Astrocyte (in vitro differentiated cells and primary cell): ENCODE data around the gene SHB. TPM values are rescaled to one million over a fixed set of nuclear protein-coding genes. Genes with fewer than 3 reads are reported as not detected.
A peak's percentile ranks its signal among the peaks of the same experiment; 100 is the strongest.

Source experiments
- DNase-seq: peaks from one replicate; pipeline ENCODE4 v3.0.0-alpha.2; 2010; ENCODE audit warnings: low read depth
- FAIRE-seq: peaks from 2 replicates; lab custom pipeline; 2011; peaks lifted over from hg19 to GRCh38; lab: Jason Lieb, UNC
- H2AFZ ChIP-seq: 2 replicates; pipeline ENCODE4 v1.6.0; 2012; ENCODE audit warnings: low read depth, low read length, inconsistent platforms
- H3K27ac ChIP-seq: 2 replicates; pipeline ENCODE4 v1.5.1; 2011; ENCODE audit warnings: low read depth, low read length, inconsistent platforms
- H3K27me3 ChIP-seq: 2 replicates; pipeline ENCODE4 v1.6.0; 2011; ENCODE audit warnings: low read length, inconsistent platforms; ENCODE audit not compliant: insufficient read depth
- H3K36me3 ChIP-seq: 2 replicates; pipeline ENCODE4 v1.5.1; 2011; ENCODE audit warnings: low read length, inconsistent platforms; ENCODE audit not compliant: insufficient read depth
- H3K4me1 ChIP-seq: 2 replicates; pipeline ENCODE4 v1.5.1; 2011; ENCODE audit warnings: low read length, inconsistent platforms; ENCODE audit not compliant: insufficient read depth
- H3K4me2 ChIP-seq: 2 replicates; pipeline ENCODE4 v1.6.0; 2012; ENCODE audit warnings: low read length, inconsistent platforms
- H3K4me3 ChIP-seq: 2 replicates; pipeline ENCODE4 v1.5.1; 2011; ENCODE audit warnings: low read depth, mild to moderate bottlenecking, low read length, inconsistent platforms; ENCODE audit not compliant: insufficient read depth
- H3K79me2 ChIP-seq: 2 replicates; pipeline ENCODE4 v1.6.0; 2012; ENCODE audit warnings: mild to moderate bottlenecking, low read length, inconsistent platforms; ENCODE audit not compliant: insufficient read depth
- H3K9ac ChIP-seq: 2 replicates; pipeline ENCODE4 v1.6.0; 2012; ENCODE audit warnings: mild to moderate bottlenecking, low read length, inconsistent platforms
- H3K9me3 ChIP-seq: 2 replicates; pipeline ENCODE4 v1.5.1; 2012; ENCODE audit warnings: low read depth, mild to moderate bottlenecking, low read length, inconsistent platforms; ENCODE audit not compliant: insufficient read depth
- H4K20me1 ChIP-seq: 2 replicates; pipeline ENCODE4 v1.6.0; 2012; ENCODE audit warnings: low read length, inconsistent platforms; ENCODE audit not compliant: insufficient read depth
- H3K27ac Mint-ChIP-seq: one replicate; pipeline ENCODE4 v1.8.0; 2021; ENCODE audit warnings: mild to moderate bottlenecking, mixed read lengths; ENCODE audit not compliant: unreplicated experiment
- H3K27me3 Mint-ChIP-seq: one replicate; pipeline ENCODE4 v1.8.0; 2021; ENCODE audit warnings: low read depth, mixed read lengths; ENCODE audit not compliant: unreplicated experiment
- H3K36me3 Mint-ChIP-seq: one replicate; pipeline ENCODE4 v1.8.0; 2021; ENCODE audit warnings: low read depth, mixed read lengths; ENCODE audit not compliant: unreplicated experiment
- H3K4me1 Mint-ChIP-seq: one replicate; pipeline ENCODE4 v1.8.0; 2021; ENCODE audit warnings: low read depth, mixed read lengths; ENCODE audit not compliant: unreplicated experiment
- H3K4me3 Mint-ChIP-seq: one replicate; pipeline ENCODE4 v1.8.0; 2021; ENCODE audit warnings: mild to moderate bottlenecking, moderate library complexity, mixed read lengths; ENCODE audit not compliant: unreplicated experiment
- H3K9me3 Mint-ChIP-seq: one replicate; pipeline ENCODE4 v1.8.0; 2021; ENCODE audit warnings: mild to moderate bottlenecking, mixed read lengths; ENCODE audit not compliant: unreplicated experiment
- EZH2 ChIP-seq: IDR thresholded peaks from 2 replicates; pipeline ENCODE4 v1.6.1; 2012; ENCODE audit warnings: mild to moderate bottlenecking, low read length, inconsistent platforms; ENCODE audit not compliant: insufficient read depth
- total RNA-seq: library from RNA; stranded (reverse); gene quantifications from 2 replicates; pipeline ENCODE4 v1.2.1, GENCODE V29; 2021
- TF ChIP-seq, protein P1 (sequence below): IDR thresholded peaks from 2 replicates; pipeline ENCODE4 v1.5.1; 2011; ENCODE audit warnings: low read depth, mild to moderate bottlenecking, inconsistent platforms, low read length, moderate library complexity; ENCODE audit not compliant: insufficient read depth

The SHB gene
- total RNA-seq, 1 donor from 2014 or later: 53.4 TPM

DNA sequence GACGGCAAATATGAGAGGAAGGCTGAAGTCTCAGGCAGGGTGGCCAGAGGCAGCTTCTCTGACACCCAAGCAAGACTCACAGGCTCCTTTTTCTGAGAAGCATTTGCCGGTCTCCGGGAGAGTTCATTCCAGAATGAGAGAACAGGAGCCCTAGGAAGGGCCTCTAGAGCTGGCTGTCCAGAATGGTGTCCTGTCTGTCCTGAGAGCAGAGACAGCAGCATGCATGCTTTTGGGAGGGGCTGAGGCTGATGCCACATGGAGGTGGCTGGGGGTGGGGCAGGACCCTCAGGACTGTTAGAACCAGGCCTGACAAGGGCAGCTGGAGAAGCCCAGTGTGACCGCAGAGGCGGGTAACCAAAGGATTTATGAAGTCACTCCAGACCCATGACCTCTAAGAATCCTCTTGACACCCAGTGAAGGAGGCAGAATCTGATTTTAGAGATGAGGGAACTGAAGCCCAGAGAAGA, 60.0 kb downstream of the SHB start:
- no peak for TF ChIP-seq EZH2
- TF ChIP-seq, protein P1, sequence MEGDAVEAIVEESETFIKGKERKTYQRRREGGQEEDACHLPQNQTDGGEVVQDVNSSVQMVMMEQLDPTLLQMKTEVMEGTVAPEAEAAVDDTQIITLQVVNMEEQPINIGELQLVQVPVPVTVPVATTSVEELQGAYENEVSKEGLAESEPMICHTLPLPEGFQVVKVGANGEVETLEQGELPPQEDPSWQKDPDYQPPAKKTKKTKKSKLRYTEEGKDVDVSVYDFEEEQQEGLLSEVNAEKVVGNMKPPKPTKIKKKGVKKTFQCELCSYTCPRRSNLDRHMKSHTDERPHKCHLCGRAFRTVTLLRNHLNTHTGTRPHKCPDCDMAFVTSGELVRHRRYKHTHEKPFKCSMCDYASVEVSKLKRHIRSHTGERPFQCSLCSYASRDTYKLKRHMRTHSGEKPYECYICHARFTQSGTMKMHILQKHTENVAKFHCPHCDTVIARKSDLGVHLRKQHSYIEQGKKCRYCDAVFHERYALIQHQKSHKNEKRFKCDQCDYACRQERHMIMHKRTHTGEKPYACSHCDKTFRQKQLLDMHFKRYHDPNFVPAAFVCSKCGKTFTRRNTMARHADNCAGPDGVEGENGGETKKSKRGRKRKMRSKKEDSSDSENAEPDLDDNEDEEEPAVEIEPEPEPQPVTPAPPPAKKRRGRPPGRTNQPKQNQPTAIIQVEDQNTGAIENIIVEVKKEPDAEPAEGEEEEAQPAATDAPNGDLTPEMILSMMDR: no peak
- H3K4me3 ChIP-seq: no peak overlapping the region
- no peak overlapping the region for H2AFZ ChIP-seq
- FAIRE-seq (no peak), DNase-seq (no peak)
- H3K9me3 ChIP-seq: no peaks in the 10 kb centered on the region
- Mint-ChIP-seq H3K4me3 (peak overlapping the region; percentile 23), H3K27me3 (no peaks in the 10 kb centered on the region), H3K36me3 (peaks cover 24% of the 10 kb centered on the region), H3K9me3 (no peaks in the 10 kb centered on the region), H3K4me1 (peaks cover 45% of the 10 kb centered on the region), H3K27ac (peak overlapping the region; percentile 99)
- H3K9ac ChIP-seq: peak overlapping the region; percentile 79
- H4K20me1 ChIP-seq: peaks cover 40% of the 10 kb centered on the region
- H3K4me1 ChIP-seq: peaks cover 52% of the 10 kb centered on the region
- H3K4me2 ChIP-seq: peak overlapping the region; percentile 72
- peaks cover 96% of the 10 kb centered on the region for H3K79me2 ChIP-seq
- H3K36me3 ChIP-seq: no peaks in the 10 kb centered on the region
- H3K27ac ChIP-seq: peak overlapping the region; percentile 95
- no peaks in the 10 kb centered on the region for H3K27me3 ChIP-seq

DNA sequence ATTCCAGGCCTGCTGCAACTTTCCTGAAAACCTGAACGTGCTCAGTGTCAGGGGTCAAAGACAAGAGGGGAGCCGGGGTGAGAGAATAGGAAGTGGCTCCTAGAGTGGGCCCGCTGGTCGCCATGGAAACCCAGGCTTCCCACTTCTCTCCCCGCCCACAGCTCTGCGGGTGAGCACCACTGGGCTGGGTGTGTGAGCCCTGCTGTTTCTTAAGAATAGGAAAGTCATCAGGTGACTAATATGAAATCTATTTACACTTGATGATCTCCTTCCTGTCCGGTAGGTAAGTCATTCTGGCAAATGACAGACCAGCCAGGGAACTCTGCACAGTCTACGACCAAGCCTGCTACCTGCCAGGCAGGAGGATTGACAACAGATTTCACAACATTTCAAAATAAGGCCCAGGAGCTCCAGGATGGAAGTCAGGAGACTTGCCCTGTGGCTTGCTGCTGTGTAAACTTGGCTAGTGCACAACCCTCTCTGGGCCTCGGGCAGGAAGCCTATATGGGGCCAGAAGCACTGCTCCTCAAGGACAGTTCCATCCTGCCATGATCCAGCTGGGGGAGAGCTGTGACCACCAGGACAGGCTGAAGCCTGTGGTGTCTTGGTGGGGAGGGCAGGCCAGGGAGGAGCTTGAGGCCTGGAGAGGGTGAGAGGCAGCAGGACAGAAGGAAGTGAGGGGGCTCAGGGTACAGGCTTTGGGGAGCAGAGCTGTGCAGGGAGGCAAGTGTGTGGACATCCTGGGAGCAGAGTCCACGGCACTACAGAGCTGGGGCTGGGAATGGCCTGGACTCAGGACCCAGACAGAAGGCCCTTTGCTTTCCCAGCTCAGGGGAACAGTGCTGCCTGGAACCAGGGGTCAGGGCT, 60.6 kb downstream of the SHB start:
- Histone ChIP-seq H3K4me1 (peaks cover 52% of the 10 kb centered on the region), H3K36me3 (no peaks in the 10 kb centered on the region), H3K4me2 (peak overlapping the region; percentile 72), H4K20me1 (peaks cover 45% of the 10 kb centered on the region), H3K4me3 (no peak overlapping the region), H3K27ac (peak overlapping the region; percentile 95), H3K79me2 (peaks cover 96% of the 10 kb centered on the region), H3K27me3 (no peaks in the 10 kb centered on the region), H3K9me3 (no peaks in the 10 kb centered on the region), H2AFZ (no peak overlapping the region), H3K9ac (peak overlapping the region; percentile 79)
- TF ChIP-seq EZH2: no peak
- Mint-ChIP-seq H3K4me1 (peaks cover 41% of the 10 kb centered on the region), H3K27me3 (no peaks in the 10 kb centered on the region), H3K27ac (peak overlapping the region; percentile 99), H3K9me3 (no peaks in the 10 kb centered on the region), H3K4me3 (peak overlapping the region; percentile 57), H3K36me3 (peaks cover 18% of the 10 kb centered on the region)
- peak; percentile 91 for FAIRE-seq
- DNase-seq: peak; percentile 94

DNA sequence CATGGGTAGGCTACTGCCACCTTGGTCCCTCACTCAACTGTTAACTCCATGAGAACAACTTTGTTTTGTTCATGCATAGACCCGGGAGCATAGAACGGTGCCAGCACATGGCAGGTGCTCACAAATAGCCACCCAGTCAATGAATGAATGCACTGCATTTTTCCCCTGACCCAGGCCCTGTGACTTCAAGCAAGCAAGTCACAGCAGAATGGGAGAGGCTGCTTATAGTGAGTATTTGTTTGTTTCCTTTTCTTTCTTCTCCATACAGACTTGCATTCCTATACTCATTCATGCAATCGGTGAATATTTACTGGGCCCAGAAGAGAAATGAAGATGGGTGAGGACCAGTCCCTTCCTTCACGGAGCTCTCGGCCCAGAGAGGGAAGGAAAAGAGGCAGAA, 62.0 kb downstream of the SHB start:
- Histone ChIP-seq H3K9ac (peak overlapping the region; percentile 12), H2AFZ (no peak overlapping the region), H3K4me3 (no peak overlapping the region), H4K20me1 (peaks cover 52% of the 10 kb centered on the region), H3K27ac (no peak overlapping the region), H3K9me3 (no peaks in the 10 kb centered on the region), H3K79me2 (peaks cover 96% of the 10 kb centered on the region), H3K4me1 (peaks cover 40% of the 10 kb centered on the region), H3K27me3 (no peaks in the 10 kb centered on the region), H3K4me2 (no peak overlapping the region), H3K36me3 (no peaks in the 10 kb centered on the region)
- peak overlapping the region; percentile 99 for H3K27ac Mint-ChIP-seq
- DNase-seq: no peak
- H3K4me1 Mint-ChIP-seq: peaks cover 53% of the 10 kb centered on the region
- peaks cover 16% of the 10 kb centered on the region for H3K36me3 Mint-ChIP-seq
- H3K27me3 Mint-ChIP-seq: no peaks in the 10 kb centered on the region
- TF ChIP-seq, protein P1: no peak
- TF ChIP-seq EZH2: no peak
- FAIRE-seq: no peak
- no peak overlapping the region for H3K4me3 Mint-ChIP-seq
- H3K9me3 Mint-ChIP-seq: no peaks in the 10 kb centered on the region
